Mesenchymal stem cell (in vitro differentiated cells and primary cell): ENCODE measurements around the gene PKD1L1.

ENCODE experiments used
- DNase-seq: peaks from one replicate; pipeline ENCODE4 v3.0.0-alpha.2; 2013
- H2AFZ ChIP-seq: one replicate; pipeline ENCODE4 v1.6.1; 2013; ENCODE audit warnings: low read depth, mild to moderate bottlenecking, control low read depth, inconsistent platforms, low read length, moderate library complexity
- H2AK5ac ChIP-seq: 2 replicates; pipeline ENCODE4 v1.6.1; 2013; ENCODE audit warnings: low read length, moderate library complexity, mild to moderate bottlenecking, inconsistent platforms; ENCODE audit not compliant: severe bottlenecking
- H2BK120ac ChIP-seq: one replicate; pipeline ENCODE4 v1.6.1; 2013; ENCODE audit warnings: low read depth, mild to moderate bottlenecking, inconsistent platforms, low read length, moderate library complexity
- H2BK12ac ChIP-seq, 2 experiments: one replicate each; pipeline ENCODE4 v1.6.1; 2013; ENCODE audit warnings: inconsistent platforms in 2 of 2, low read length in 2 of 2, mild to moderate bottlenecking in 2 of 2, moderate library complexity in 2 of 2, control low read depth in 1 of 2
- H2BK15ac ChIP-seq: one replicate; pipeline ENCODE4 v1.6.1; 2013; ENCODE audit warnings: mild to moderate bottlenecking, low read depth, inconsistent platforms; ENCODE audit not compliant: poor library complexity, severe bottlenecking
- H2BK5ac ChIP-seq: 2 replicates; pipeline ENCODE4 v1.6.1; 2013; ENCODE audit warnings: low read depth, mild to moderate bottlenecking, low read length, control low read depth, inconsistent platforms; ENCODE audit not compliant: poor library complexity, severe bottlenecking
- H3K14ac ChIP-seq, 2 experiments: one replicate each; pipeline ENCODE4 v1.6.1; 2013; ENCODE audit warnings: inconsistent platforms in 2 of 2, low read length in 2 of 2, control low read depth in 1 of 2, mild to moderate bottlenecking in 1 of 2, moderate library complexity in 1 of 2
- H3K18ac ChIP-seq, 2 experiments: one replicate each; pipeline ENCODE4 v1.6.1; 2013; ENCODE audit warnings: inconsistent platforms in 2 of 2, low read length in 2 of 2, control low read depth in 1 of 2, low read depth in 1 of 2, mild to moderate bottlenecking in 1 of 2
- H3K23ac ChIP-seq, 2 experiments: one replicate each; pipeline ENCODE4 v1.6.1; 2013; ENCODE audit warnings: inconsistent platforms in 2 of 2, low read length in 2 of 2, mild to moderate bottlenecking in 2 of 2, moderate library complexity in 2 of 2, control low read depth in 1 of 2
- H3K27ac ChIP-seq: 2 replicates; pipeline ENCODE4 v1.5.1; 2013; ENCODE audit warnings: mild to moderate bottlenecking, moderate library complexity, low read length, control low read depth, inconsistent platforms; ENCODE audit not compliant: poor library complexity, severe bottlenecking
- H3K27me3 ChIP-seq, 2 experiments: 2 replicates each; pipeline versions ENCODE4 v1.6.1 to v1.7.0; 2013; ENCODE audit warnings: low read length in 2 of 2, mild to moderate bottlenecking in 2 of 2, moderate library complexity in 2 of 2, control low read depth in 1 of 2, inconsistent platforms in 1 of 2; ENCODE audit not compliant: control insufficient read depth in 1 of 2, insufficient read depth in 1 of 2
- H3K36me3 ChIP-seq, 2 experiments: 2 replicates each; pipeline versions ENCODE4 v1.6.1 to v1.7.0; 2013; ENCODE audit warnings: low read length in 2 of 2, control low read depth in 1 of 2, inconsistent platforms in 1 of 2, low read depth in 1 of 2, mild to moderate bottlenecking in 1 of 2; ENCODE audit not compliant: insufficient read depth in 2 of 2, control insufficient read depth in 1 of 2
- H3K4ac ChIP-seq, 2 experiments: one replicate each; pipeline ENCODE4 v1.6.1; 2013; ENCODE audit warnings: inconsistent platforms in 2 of 2, low read length in 2 of 2, mild to moderate bottlenecking in 2 of 2, moderate library complexity in 2 of 2, control low read depth in 1 of 2, low read depth in 1 of 2
- H3K4me1 ChIP-seq: 2 replicates; pipeline ENCODE4 v1.6.1; 2013; ENCODE audit warnings: low read depth, low read length, control low read depth; ENCODE audit not compliant: control insufficient read depth, insufficient read depth
- H3K4me2 ChIP-seq: 2 replicates; pipeline ENCODE4 v1.6.1; 2013; ENCODE audit warnings: low read length, mild to moderate bottlenecking, inconsistent platforms; ENCODE audit not compliant: poor library complexity, severe bottlenecking
- H3K4me3 ChIP-seq, 2 experiments: 2 replicates each; pipeline versions ENCODE4 v1.5.1 to v1.7.0; 2013; ENCODE audit warnings: low read length in 2 of 2, mild to moderate bottlenecking in 2 of 2, control low read depth in 1 of 2, low read depth in 1 of 2; ENCODE audit not compliant: insufficient read depth in 1 of 2
- H3K79me1 ChIP-seq: replicated peaks from 2 replicates; pipeline ENCODE4 v1.6.1; 2013; ENCODE audit warnings: mild to moderate bottlenecking, control low read depth, low read length, inconsistent platforms; ENCODE audit not compliant: poor library complexity, severe bottlenecking
- H3K9ac ChIP-seq: 2 replicates; pipeline ENCODE4 v1.7.0; 2013; ENCODE audit warnings: mild to moderate bottlenecking, low read length, moderate library complexity
- H3K9me3 ChIP-seq: 2 replicates; pipeline ENCODE4 v1.7.0; 2013; ENCODE audit warnings: mild to moderate bottlenecking, low read length; ENCODE audit not compliant: control insufficient read depth
- H4K8ac ChIP-seq: one replicate; pipeline ENCODE4 v1.6.1; 2013; ENCODE audit warnings: inconsistent platforms, mild to moderate bottlenecking, low read length, moderate library complexity
- H4K91ac ChIP-seq: one replicate; pipeline ENCODE4 v1.6.1; 2013; ENCODE audit warnings: mild to moderate bottlenecking, low read length, inconsistent platforms
- WGBS: methylation state at CpG from one replicate; pipeline ENCODE4 v1.1.7; 2013; ENCODE audit warnings: mixed read lengths; 5-methylcytosine and 5-hydroxymethylcytosine counted together

Gene PKD1L1

DNA sequence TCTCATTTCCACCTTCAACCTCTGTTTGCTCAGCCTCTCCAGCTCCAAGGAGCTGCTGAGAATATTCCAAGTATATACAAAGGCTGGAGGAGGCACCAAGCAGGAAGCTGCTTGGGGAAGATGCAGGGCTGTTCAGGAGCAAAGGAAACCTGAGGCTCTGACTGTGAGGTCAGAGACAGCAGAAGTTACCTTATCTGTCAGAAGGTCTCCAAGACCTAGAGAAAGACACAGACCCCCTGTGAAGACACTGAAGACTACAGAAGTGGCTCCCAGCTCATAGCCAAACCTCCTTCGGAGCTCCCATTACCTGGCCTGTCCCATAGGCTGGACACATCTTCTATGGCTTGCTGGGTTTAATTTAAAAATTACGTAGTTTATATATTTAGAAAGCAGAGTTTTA, 53.2 kb downstream of the PKD1L1 start:
- DNase-seq = no peak
- no peaks in the 10 kb centered on the region for H3K4me1 ChIP-seq
- H3K27me3 ChIP-seq = peaks cover 0 to 14% of the 10 kb centered on the region in 2 experiments
- no peak overlapping the region for H2BK12ac ChIP-seq
- H3K14ac ChIP-seq = no peak overlapping the region
- no peak overlapping the region for H2BK120ac ChIP-seq
- no peak overlapping the region for H3K23ac ChIP-seq
- H2AFZ ChIP-seq = no peak overlapping the region
- H3K79me1 ChIP-seq = no peaks in the 10 kb centered on the region
- WGBS = 96% methylated on average over 2 of the region's 2 CpGs
- no peak overlapping the region for H3K27ac ChIP-seq
- no peak overlapping the region for H2BK5ac ChIP-seq
- H2AK5ac ChIP-seq = no peak overlapping the region
- no peak overlapping the region for H4K91ac ChIP-seq
- H3K18ac ChIP-seq = no peak overlapping the region
- no peak overlapping the region for H2BK15ac ChIP-seq
- no peak overlapping the region for H3K9ac ChIP-seq
- peak overlapping the region; percentile 27 for H4K8ac ChIP-seq
- no peak overlapping the region for H3K4ac ChIP-seq
- H3K4me2 ChIP-seq = no peak overlapping the region
- no peaks in the 10 kb centered on the region for H3K36me3 ChIP-seq
- H3K9me3 ChIP-seq = no peaks in the 10 kb centered on the region
- no peak overlapping the region for H3K4me3 ChIP-seq

DNA sequence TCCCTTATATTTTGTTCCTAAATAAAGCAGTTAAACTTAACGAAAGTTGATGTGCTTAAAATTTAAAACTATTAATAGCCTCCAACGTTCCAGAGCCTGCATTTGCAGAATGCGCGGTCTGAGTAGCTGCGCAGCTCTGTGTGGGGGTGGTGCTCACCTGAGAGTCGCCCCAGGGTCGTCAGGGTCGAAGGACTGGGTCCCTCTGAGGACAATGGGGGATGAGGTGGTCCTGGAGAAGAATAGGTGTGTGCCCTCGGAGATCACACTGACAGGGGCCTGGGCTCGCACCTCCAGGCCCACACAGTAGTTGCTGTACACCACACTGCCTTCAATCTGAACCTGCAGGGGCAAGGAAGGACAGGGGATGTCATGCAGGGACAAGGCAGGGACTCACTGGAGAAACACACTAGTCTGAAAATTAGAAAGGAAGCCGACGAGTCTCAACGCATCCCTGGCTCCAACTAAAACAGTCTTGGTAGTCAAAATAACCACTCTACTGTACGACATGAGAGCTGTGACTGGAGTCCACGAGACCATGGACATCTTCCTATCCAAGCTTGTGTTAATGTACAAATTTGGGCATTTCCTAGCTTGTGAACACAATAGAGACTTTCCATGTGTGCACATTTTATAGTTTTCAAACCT, 54.4 kb downstream of the PKD1L1 start:
- H3K36me3 ChIP-seq = no peaks in the 10 kb centered on the region
- peaks cover 1% of the 10 kb centered on the region for H3K4me1 ChIP-seq
- no peak overlapping the region for H2BK5ac ChIP-seq
- H2BK120ac ChIP-seq = no peak overlapping the region
- no peak for DNase-seq
- H2AK5ac ChIP-seq = no peak overlapping the region
- H3K4me2 ChIP-seq = no peak overlapping the region
- no peak overlapping the region for H3K9ac ChIP-seq
- no peak overlapping the region for H3K18ac ChIP-seq
- H3K4me3 ChIP-seq = no peak overlapping the region
- WGBS = 89% methylated on average over 13 of the region's 15 CpGs
- H4K8ac ChIP-seq = no peak overlapping the region
- no peak overlapping the region for H2BK15ac ChIP-seq
- H3K23ac ChIP-seq = peak overlapping the region in 1 of 2 experiments; percentile 60
- H3K27ac ChIP-seq = no peak overlapping the region
- no peaks in the 10 kb centered on the region for H3K9me3 ChIP-seq
- H3K27me3 ChIP-seq = peaks cover 0 to 14% of the 10 kb centered on the region in 2 experiments
- H4K91ac ChIP-seq = no peak overlapping the region
- no peak overlapping the region for H3K4ac ChIP-seq
- no peak overlapping the region for H2AFZ ChIP-seq
- no peak overlapping the region for H2BK12ac ChIP-seq
- no peak overlapping the region for H3K14ac ChIP-seq
- H3K79me1 ChIP-seq = no peaks in the 10 kb centered on the region

DNA sequence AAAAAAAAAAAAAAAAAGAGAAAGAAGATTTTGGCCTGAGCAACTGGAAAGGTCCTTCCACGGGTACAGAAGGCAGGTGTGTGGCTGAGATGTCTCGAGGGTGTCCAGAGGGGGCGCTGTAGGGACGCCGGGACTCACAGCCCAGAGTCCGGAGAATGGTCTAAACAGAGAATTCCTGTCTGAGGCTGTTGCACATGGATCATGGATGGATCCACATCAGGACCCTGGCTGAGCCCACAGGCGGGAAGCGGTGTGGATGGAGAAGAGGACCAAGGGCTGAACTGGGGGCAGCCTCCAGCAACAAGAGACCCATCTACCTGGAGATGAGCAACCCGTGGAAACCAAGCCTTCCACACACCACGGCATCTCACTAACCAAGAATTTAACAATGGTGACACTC, 55.0 kb downstream of the PKD1L1 start:
- no peak overlapping the region for H2BK120ac ChIP-seq
- H3K9me3 ChIP-seq = no peaks in the 10 kb centered on the region
- H3K14ac ChIP-seq = no peak overlapping the region
- peaks cover 0 to 14% of the 10 kb centered on the region in 2 experiments for H3K27me3 ChIP-seq
- H2AFZ ChIP-seq = no peak overlapping the region
- H3K79me1 ChIP-seq = no peaks in the 10 kb centered on the region
- peaks cover 5% of the 10 kb centered on the region for H3K4me1 ChIP-seq
- WGBS = 55% methylated on average over 10 of the region's 10 CpGs
- no peaks in the 10 kb centered on the region for H3K36me3 ChIP-seq
- no peak overlapping the region for H4K91ac ChIP-seq
- no peak overlapping the region for H3K23ac ChIP-seq
- H3K18ac ChIP-seq = no peak overlapping the region
- H2BK12ac ChIP-seq = no peak overlapping the region
- no peak for DNase-seq
- no peak overlapping the region for H2BK5ac ChIP-seq
- no peak overlapping the region for H4K8ac ChIP-seq
- H3K4ac ChIP-seq = no peak overlapping the region
- no peak overlapping the region for H3K9ac ChIP-seq
- no peak overlapping the region for H2BK15ac ChIP-seq
- no peak overlapping the region for H3K4me2 ChIP-seq
- H2AK5ac ChIP-seq = no peak overlapping the region
- H3K4me3 ChIP-seq = no peak overlapping the region
- H3K27ac ChIP-seq = no peak overlapping the region

DNA sequence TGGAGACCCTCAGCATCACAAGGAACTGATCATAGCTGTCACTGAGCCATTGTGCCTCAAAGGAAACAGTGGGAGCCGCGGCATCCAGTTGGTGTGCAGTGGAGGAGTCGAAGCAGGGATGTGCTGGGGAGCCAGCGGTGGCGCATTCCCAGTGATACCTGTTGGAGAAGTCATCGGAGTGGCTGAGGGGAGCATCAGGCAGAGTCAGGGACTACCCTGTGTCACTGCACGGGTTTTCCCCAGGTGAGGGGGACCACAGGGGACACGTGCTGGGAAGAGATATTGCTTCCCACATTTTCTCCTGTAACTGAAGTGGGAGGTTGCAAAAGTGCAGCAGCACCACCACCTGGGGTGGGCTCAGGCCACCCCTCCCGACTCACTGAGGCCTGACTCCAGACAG, 57.7 kb downstream of the PKD1L1 start:
- H2BK15ac ChIP-seq = no peak overlapping the region

More for the DNA sequence above, 57.7 kb downstream of the PKD1L1 start:
- Histone ChIP-seq H3K79me1 (no peaks in the 10 kb centered on the region), H3K9ac (no peak overlapping the region), H3K36me3 (no peaks in the 10 kb centered on the region), H3K27ac (no peak overlapping the region), H3K23ac (no peak overlapping the region), H3K27me3 (peaks cover 8 to 22% of the 10 kb centered on the region in 2 experiments), H3K4ac (no peak overlapping the region), H2BK5ac (no peak overlapping the region), H3K4me1 (peaks cover 5% of the 10 kb centered on the region), H4K8ac (no peak overlapping the region), H2BK120ac (no peak overlapping the region), H3K4me3 (no peak overlapping the region), H2AK5ac (no peak overlapping the region), H4K91ac (no peak overlapping the region), H3K4me2 (no peak overlapping the region), H3K14ac (peak overlapping the region in 1 of 2 experiments; percentile 35), H3K18ac (no peak overlapping the region), H2AFZ (no peak overlapping the region), H3K9me3 (no peaks in the 10 kb centered on the region), H2BK12ac (no peak overlapping the region)
- DNase-seq = no peak
- WGBS = 93% methylated on average over 9 of the region's 9 CpGs
